GM13976 (cell line): ENCODE data around the gene PEX26.
A peak's percentile ranks its signal among the peaks of the same experiment; 100 is the strongest.
"Not testable (repeated sequence)": the region's sequence is repeated elsewhere in the genome, so short reads cannot be mapped to it uniquely, and the experiment has no call there.

ENCODE experiments used
- DNase-seq: peaks from one replicate; pipeline ENCODE4 v3.0.0; 2012; ENCODE audit warnings: low spot score
- in situ Hi-C: fragments of 300-500 bp; cut with MboI; formaldehyde crosslinking; loops from one replicate; pipeline ENCODE4 v1.12.0; 2022; ENCODE audit warnings: low sequenced_read_pairs, mixed read lengths, inconsistent platforms; ENCODE audit not compliant: unreplicated experiment
- TF ChIP-seq, protein P1 (sequence below): IDR thresholded peaks from 2 replicates; pipeline ENCODE4 v1.5.1; 2012; ENCODE audit warnings: borderline replicate concordance, mild to moderate bottlenecking; ENCODE audit not compliant: insufficient read depth; ENCODE audit errors: extremely low read depth, missing control alignments, control extremely low read depth

The PEX26 gene

DNA sequence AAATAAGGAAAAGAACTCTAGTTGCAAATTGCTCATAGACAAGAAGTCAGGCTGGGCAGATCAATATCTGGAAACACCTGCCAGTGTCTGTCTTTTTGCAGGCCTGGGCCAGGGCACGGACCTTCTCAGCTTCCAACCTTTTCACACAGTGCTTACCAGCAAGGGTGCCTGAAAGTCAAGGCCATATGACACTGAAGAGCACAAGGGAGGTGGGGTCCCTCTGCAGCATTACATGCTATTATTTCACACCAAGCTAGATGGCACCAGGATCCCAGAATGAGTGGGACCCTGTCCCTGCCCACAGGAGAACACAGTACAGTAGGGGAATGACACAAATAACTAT lies 5.9 kb upstream of the PEX26 start:
- in situ Hi-C loops: loop anchor here (10.0 kb wide), 1 partner anchor 247 kb away; no protein-coding TSS in a partner anchor
- no peak for DNase-seq
- TF ChIP-seq, protein P1, sequence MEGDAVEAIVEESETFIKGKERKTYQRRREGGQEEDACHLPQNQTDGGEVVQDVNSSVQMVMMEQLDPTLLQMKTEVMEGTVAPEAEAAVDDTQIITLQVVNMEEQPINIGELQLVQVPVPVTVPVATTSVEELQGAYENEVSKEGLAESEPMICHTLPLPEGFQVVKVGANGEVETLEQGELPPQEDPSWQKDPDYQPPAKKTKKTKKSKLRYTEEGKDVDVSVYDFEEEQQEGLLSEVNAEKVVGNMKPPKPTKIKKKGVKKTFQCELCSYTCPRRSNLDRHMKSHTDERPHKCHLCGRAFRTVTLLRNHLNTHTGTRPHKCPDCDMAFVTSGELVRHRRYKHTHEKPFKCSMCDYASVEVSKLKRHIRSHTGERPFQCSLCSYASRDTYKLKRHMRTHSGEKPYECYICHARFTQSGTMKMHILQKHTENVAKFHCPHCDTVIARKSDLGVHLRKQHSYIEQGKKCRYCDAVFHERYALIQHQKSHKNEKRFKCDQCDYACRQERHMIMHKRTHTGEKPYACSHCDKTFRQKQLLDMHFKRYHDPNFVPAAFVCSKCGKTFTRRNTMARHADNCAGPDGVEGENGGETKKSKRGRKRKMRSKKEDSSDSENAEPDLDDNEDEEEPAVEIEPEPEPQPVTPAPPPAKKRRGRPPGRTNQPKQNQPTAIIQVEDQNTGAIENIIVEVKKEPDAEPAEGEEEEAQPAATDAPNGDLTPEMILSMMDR: no peak

DNA sequence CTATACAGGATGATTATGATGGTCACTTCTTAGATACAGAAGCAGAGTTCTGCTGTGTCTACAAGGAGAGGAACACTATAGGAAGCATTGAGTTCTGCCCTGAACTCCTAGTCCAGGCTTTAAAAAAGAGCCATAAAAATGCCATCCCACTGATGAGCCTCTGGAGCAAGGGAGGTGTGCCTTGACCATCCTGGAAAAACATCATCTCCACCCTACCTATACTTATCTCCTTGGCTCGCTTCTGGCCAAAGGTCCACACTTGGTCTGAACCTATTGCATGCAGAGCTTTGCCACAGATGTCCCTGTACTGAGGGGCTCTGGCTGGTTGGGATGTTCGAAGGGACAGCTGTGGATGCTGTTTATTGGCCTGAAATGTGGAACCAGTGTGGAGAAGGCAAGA lies 4.3 kb upstream of the PEX26 start:
- DNase-seq: no peak
- in situ Hi-C loops: loop anchor here (10.0 kb wide), 1 partner anchor 249 kb away; no protein-coding TSS in a partner anchor
- TF ChIP-seq, protein P1: no peak

DNA sequence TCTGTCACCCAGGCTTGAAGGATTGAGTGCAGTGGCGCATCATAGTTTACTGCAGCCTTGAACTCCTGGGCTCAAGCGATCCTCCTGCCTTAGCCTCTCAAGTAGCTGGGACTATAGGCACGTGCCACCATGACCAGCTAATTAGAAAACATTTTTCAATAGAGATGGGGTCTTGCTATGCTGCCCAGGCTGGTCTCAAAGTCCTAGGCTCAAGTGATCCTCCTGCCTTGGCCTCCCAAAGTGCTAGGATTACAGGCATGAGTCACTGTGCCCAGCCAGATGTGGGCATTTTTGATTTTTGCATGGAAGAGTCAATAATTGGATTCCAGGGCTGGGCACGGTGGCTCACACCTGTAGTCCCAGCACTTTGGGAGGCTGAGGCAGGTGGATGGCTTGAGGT lies 3.9 kb upstream of the PEX26 start:
- in situ Hi-C loops: loop anchor here (10.0 kb wide), 1 partner anchor 249 kb away; no protein-coding TSS in a partner anchor
- DNase-seq: not testable (repeated sequence)

DNA sequence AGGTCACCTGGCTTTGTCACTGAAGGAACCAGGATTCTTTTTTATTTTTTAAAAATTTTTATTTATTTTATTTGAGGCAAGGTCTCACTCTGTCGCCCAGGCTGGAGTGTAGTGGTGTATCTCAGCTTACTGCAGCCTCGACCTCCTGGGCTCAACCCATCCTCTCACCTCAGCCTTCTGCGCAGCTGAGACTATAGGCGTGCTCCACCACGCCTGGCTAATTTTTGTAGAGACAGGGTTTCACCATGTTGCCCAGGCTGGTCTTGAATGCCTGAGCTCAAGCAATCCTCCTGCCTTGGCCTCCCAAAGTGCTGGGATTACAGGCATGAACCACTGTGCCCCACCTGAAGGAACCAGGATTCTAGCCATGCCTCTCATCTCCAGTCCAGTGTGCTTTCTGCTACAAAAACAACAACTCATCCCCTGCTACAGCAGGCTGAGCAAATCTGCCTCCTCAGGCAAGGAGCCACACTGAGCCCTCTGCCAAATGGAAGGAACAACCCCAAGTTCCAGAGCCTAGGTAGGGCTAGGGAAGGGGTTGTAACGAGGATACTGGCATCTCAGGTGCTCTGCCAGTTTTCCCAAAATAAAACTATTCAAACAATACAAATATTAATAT lies 2.6 kb upstream of the PEX26 start:
- DNase-seq: no peak
- in situ Hi-C loops: loop anchor here (10.0 kb wide), 1 partner anchor 250 kb away; no protein-coding TSS in a partner anchor
- TF ChIP-seq, protein P1: no peak

DNA sequence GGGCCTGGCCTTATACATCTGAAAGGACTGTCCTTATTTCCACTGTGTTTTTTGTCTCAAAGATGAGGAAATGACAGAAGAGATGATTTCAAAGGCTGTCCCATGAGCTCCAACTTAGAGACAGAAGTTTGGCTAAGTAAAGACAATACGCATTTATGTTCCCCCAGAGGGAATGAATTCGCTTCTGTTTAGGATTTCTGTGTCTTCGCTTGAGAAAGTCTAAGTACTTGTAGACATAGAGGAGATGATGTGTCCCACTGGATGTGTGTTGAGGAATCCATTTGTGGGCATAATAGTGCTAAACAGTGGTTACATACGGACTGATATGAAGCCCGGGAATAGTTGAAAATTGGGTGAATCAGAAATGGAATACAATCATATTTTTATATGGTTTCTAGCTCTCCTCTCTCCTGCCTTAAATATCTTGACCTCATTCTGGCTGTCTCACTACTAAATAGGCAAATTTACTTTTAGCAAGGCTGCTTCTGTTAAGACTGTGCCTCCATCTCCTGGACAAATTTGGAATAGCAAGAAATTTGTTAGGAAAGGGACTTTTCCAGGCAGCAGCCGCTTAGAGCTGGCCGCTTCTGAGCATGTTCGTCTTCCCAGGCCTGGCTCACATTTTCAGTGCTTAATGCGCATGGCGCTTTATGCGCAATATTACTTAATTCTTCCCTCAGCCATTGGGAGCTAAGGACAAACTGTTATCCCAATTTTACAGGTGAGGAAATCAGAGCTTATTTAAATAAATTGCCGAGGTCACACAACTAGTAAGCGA lies 1.9 kb upstream of the PEX26 start:
- in situ Hi-C loops: loop anchor here (10.0 kb wide), 1 partner anchor 251 kb away; no protein-coding TSS in a partner anchor
- TF ChIP-seq, protein P1: peak; percentile 69
- DNase-seq: peak; percentile 60

DNA sequence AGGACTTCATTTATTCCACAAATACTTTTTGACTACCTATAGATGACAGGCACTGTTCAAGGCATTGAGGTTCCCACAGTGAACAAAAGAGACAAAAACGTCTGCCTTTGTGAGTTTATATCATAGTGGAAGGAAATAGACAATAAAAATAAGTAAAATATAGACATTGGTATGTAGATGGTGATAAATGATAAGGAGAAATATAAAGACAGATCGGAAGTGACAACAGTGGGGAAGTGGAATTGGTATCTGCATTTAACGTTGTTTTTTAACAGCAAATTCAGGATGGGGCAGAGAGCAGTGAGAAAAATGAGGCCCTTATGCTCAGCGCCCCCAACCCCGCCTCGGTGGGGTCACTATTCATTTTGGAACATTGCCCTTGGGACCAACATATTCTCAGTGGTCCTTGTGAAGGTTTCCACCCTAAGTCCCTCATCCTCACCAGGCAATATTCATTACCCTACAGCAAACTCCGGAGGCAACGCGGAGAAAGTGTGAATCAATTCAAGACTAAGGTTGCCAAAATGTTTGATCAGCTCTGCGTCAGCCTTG lies 627 bp upstream of the PEX26 start:
- in situ Hi-C loops: loop anchor here (10.0 kb wide), 1 partner anchor 252 kb away; no protein-coding TSS in a partner anchor
- TF ChIP-seq, protein P1: no peak
- DNase-seq: no peak
